HepG2 (cell line): ENCODE data around the gene KRTCAP2. TPM values are rescaled to one million over a fixed set of nuclear protein-coding genes. Genes with fewer than 3 reads are reported as not detected.

Source experiments
- DNMT3B ChIP-seq: conservative IDR thresholded peaks from 2 replicates; pipeline ENCODE4 v1.6.1; 2016; ENCODE audit warnings: missing biosample characterization, control low read depth
- MZF1 ChIP-seq: sonication (generic); formaldehyde crosslinking; IDR thresholded peaks from 2 replicates; pipeline ENCODE4 v1.8.1; 2023; ENCODE audit warnings: mild to moderate bottlenecking, missing genetic modification reagents, borderline replicate concordance
- NR2F2 ChIP-seq: IDR thresholded peaks from 2 replicates; pipeline ENCODE4 v1.6.1; 2012; ENCODE audit warnings: low read depth, inconsistent platforms, borderline replicate concordance
- RBAK ChIP-seq: sonication (generic); formaldehyde crosslinking; IDR thresholded peaks from 2 replicates; pipeline ENCODE4 v1.5.1; 2020; ENCODE audit warnings: mild to moderate bottlenecking, missing genetic modification reagents
- RFX1 ChIP-seq: fragments of 450-650 bp; IDR thresholded peaks from 2 replicates; pipeline ENCODE4 v1.6.1; 2017
- RFXAP ChIP-seq: sonication (generic); formaldehyde crosslinking; IDR thresholded peaks from 2 replicates; pipeline ENCODE4 v1.4.0; 2020; ENCODE audit warnings: missing genetic modification reagents, borderline replicate concordance
- SRF ChIP-seq: IDR thresholded peaks from 2 replicates; pipeline ENCODE4 v1.6.1; 2011; ENCODE audit warnings: mild to moderate bottlenecking, low read depth, low read length, moderate library complexity
- YY1 ChIP-seq: IDR thresholded peaks from 2 replicates; pipeline ENCODE4 v1.6.1; 2011; ENCODE audit warnings: low read length, low read depth, moderate library complexity, mild to moderate bottlenecking; ENCODE audit not compliant: insufficient read depth, insufficient replicate concordance
- ZNF605 ChIP-seq: sonication (generic); formaldehyde crosslinking; IDR thresholded peaks from 2 replicates; pipeline ENCODE4 v1.8.0; 2022; ENCODE audit warnings: mild to moderate bottlenecking, missing genetic modification reagents
- ZSCAN22 ChIP-seq: sonication (generic); formaldehyde crosslinking; IDR thresholded peaks from 2 replicates; pipeline ENCODE4 v1.4.0; 2020; ENCODE audit warnings: mild to moderate bottlenecking, missing genetic modification reagents
- polyA plus RNA-seq, 8 experiments: library from polyadenylated mRNA; depleted of rRNA in 3 of 8; stranded (reverse) in 7 of 8; unstranded in 1 of 8; fragments of >200 nt; fragmentation: Illumina TruSeq in 4 of 8; extraction: Trizol in 4 of 8; gene quantifications; 2 replicates each; pipeline versions ENCODE4 v1.2.1 to v1.2.3, GENCODE V29; 2011 to 2016; ENCODE audit warnings: low read depth in 4 of 8, missing spikeins in 1 of 8, mixed read lengths in 1 of 8; ENCODE audit not compliant: insufficient read depth in 1 of 8
- total RNA-seq, 5 experiments: library from RNA; depleted of rRNA; stranded (reverse); fragments of >200 nt; fragmentation: Illumina TruSeq; extraction: Trizol; gene quantifications; 2 replicates each; pipeline ENCODE4 v1.2.3, GENCODE V29; 2016; ENCODE audit warnings: low read depth in 1 of 5
- TF ChIP-seq, protein P1 (sequence below): sonication (generic); formaldehyde crosslinking; IDR thresholded peaks from 2 replicates; pipeline ENCODE4 v1.8.0; 2022; ENCODE audit warnings: missing genetic modification reagents, mild to moderate bottlenecking, moderate library complexity, borderline replicate concordance
- TF ChIP-seq, protein P2 (sequence below): sonication (generic); formaldehyde crosslinking; IDR thresholded peaks from 2 replicates; pipeline ENCODE4 v1.4.0; 2020; ENCODE audit warnings: low read depth, mild to moderate bottlenecking, missing genetic modification reagents
- TF ChIP-seq, protein P3 (sequence below): sonication (generic); formaldehyde crosslinking; IDR thresholded peaks from 2 replicates; pipeline ENCODE4 v1.4.0; 2020; ENCODE audit warnings: missing genetic modification reagents
- TF ChIP-seq, protein P4 (sequence below): sonication (generic); formaldehyde crosslinking; IDR thresholded peaks from 2 replicates; pipeline ENCODE4 v1.5.0; 2020; ENCODE audit warnings: missing genetic modification reagents
- TF ChIP-seq, protein P5 (sequence below): sonication (generic); formaldehyde crosslinking; IDR thresholded peaks from 2 replicates; pipeline ENCODE4 v1.8.0; 2022; ENCODE audit warnings: mild to moderate bottlenecking, missing genetic modification reagents, borderline replicate concordance
- TF ChIP-seq, protein P6 (sequence below): IDR thresholded peaks from 2 replicates; pipeline ENCODE4 v1.6.1; 2016; ENCODE audit warnings: missing compliant biosample characterization, missing genetic modification reagents, borderline replicate concordance
- TF ChIP-seq, protein P7 (sequence below): sonication (generic); formaldehyde crosslinking; IDR thresholded peaks from 2 replicates; pipeline ENCODE4 v1.9.0; 2022; ENCODE audit warnings: missing genetic modification reagents, mild to moderate bottlenecking, borderline replicate concordance

The KRTCAP2 gene
- total and polyA plus RNA-seq, 2 of the 13 experiments (the other 11 are each of a cell fraction or from before 2014, with no cell fraction given) = 77.3 to 79.4 TPM

DNA sequence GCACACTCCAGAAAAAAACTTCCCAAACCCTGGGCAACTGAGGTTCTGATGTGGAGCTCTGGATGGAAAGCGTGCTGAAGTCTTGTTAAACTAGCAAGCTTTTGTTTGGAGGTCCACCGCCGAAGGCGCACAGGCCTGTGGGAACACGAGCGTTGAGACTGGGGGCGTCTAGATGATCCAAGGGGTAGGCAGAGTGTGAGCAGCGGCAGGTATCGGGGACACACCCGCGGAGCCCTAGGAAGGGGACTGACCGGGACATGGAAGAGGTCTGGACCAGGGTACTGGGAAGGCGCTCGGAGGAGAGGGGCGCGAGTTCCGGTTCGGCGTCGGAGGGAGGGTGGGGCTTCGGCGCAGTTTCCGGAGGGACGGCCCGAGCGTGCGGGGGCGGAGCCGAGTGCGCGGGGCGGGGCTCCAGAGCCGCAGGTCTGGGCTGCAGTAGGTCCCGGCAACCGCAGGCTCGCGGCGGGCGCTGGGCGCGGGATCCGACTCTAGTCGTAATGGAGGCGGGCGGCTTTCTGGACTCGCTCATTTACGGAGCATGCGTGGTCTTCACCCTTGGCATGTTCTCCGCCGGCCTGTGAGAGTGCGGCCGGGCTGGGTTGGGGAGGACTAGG lies 37.6 kb downstream of the KRTCAP2 start, which contains the start of gene SLC50A1 (continued):
- TF ChIP-seq, protein P1, sequence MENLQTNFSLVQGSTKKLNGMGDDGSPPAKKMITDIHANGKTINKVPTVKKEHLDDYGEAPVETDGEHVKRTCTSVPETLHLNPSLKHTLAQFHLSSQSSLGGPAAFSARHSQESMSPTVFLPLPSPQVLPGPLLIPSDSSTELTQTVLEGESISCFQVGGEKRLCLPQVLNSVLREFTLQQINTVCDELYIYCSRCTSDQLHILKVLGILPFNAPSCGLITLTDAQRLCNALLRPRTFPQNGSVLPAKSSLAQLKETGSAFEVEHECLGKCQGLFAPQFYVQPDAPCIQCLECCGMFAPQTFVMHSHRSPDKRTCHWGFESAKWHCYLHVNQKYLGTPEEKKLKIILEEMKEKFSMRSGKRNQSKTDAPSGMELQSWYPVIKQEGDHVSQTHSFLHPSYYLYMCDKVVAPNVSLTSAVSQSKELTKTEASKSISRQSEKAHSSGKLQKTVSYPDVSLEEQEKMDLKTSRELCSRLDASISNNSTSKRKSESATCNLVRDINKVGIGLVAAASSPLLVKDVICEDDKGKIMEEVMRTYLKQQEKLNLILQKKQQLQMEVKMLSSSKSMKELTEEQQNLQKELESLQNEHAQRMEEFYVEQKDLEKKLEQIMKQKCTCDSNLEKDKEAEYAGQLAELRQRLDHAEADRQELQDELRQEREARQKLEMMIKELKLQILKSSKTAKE = peak; percentile 11; the same call in 1 of the 2 replicates
- TF ChIP-seq, protein P2, sequence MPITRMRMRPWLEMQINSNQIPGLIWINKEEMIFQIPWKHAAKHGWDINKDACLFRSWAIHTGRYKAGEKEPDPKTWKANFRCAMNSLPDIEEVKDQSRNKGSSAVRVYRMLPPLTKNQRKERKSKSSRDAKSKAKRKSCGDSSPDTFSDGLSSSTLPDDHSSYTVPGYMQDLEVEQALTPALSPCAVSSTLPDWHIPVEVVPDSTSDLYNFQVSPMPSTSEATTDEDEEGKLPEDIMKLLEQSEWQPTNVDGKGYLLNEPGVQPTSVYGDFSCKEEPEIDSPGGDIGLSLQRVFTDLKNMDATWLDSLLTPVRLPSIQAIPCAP (CRISPR knock-in tag) = no peak
- TF ChIP-seq RBAK = no peak
- TF ChIP-seq ZNF605 = peak; percentile 96
- TF ChIP-seq, protein P3, sequence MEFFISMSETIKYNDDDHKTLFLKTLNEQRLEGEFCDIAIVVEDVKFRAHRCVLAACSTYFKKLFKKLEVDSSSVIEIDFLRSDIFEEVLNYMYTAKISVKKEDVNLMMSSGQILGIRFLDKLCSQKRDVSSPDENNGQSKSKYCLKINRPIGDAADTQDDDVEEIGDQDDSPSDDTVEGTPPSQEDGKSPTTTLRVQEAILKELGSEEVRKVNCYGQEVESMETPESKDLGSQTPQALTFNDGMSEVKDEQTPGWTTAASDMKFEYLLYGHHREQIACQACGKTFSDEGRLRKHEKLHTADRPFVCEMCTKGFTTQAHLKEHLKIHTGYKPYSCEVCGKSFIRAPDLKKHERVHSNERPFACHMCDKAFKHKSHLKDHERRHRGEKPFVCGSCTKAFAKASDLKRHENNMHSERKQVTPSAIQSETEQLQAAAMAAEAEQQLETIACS = no peak
- TF ChIP-seq, protein P4, sequence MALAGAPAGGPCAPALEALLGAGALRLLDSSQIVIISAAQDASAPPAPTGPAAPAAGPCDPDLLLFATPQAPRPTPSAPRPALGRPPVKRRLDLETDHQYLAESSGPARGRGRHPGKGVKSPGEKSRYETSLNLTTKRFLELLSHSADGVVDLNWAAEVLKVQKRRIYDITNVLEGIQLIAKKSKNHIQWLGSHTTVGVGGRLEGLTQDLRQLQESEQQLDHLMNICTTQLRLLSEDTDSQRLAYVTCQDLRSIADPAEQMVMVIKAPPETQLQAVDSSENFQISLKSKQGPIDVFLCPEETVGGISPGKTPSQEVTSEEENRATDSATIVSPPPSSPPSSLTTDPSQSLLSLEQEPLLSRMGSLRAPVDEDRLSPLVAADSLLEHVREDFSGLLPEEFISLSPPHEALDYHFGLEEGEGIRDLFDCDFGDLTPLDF = peak; percentile 38; the same call in 1 of the 2 replicates
- TF ChIP-seq RFXAP (CRISPR knock-in tag) = no peak; the same call in 1 of the 2 replicates
- TF ChIP-seq SRF = no peak
- TF ChIP-seq RFX1 = no peak
- TF ChIP-seq ZSCAN22 (CRISPR knock-in tag) = 0 out of 2 replicates have a peak, but pooled peaks have one; percentile 69
- TF ChIP-seq, protein P5, sequence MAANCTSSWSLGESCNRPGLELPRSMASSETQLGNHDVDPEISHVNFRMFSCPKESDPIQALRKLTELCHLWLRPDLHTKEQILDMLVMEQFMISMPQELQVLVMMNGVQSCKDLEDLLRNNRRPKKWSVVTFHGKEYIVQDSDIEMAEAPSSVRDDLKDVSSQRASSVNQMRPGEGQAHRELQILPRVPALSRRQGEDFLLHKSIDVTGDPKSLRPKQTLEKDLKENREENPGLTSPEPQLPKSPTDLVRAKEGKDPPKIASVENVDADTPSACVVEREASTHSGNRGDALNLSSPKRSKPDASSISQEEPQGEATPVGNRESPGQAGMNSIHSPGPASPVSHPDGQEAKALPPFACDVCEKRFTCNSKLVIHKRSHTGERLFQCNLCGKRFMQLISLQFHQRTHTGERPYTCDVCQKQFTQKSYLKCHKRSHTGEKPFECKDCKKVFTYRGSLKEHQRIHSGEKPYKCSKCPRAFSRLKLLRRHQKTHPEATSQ (CRISPR knock-in tag) = 0 out of 2 replicates have a peak, but pooled peaks have one; percentile 7
- TF ChIP-seq, protein P6, sequence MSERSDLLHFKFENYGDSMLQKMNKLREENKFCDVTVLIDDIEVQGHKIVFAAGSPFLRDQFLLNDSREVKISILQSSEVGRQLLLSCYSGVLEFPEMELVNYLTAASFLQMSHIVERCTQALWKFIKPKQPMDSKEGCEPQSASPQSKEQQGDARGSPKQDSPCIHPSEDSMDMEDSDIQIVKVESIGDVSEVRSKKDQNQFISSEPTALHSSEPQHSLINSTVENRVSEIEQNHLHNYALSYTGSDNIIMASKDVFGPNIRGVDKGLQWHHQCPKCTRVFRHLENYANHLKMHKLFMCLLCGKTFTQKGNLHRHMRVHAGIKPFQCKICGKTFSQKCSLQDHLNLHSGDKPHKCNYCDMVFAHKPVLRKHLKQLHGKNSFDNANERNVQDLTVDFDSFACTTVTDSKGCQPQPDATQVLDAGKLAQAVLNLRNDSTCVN = no peak; the same call in 1 of the 2 replicates
- TF ChIP-seq, protein P7, sequence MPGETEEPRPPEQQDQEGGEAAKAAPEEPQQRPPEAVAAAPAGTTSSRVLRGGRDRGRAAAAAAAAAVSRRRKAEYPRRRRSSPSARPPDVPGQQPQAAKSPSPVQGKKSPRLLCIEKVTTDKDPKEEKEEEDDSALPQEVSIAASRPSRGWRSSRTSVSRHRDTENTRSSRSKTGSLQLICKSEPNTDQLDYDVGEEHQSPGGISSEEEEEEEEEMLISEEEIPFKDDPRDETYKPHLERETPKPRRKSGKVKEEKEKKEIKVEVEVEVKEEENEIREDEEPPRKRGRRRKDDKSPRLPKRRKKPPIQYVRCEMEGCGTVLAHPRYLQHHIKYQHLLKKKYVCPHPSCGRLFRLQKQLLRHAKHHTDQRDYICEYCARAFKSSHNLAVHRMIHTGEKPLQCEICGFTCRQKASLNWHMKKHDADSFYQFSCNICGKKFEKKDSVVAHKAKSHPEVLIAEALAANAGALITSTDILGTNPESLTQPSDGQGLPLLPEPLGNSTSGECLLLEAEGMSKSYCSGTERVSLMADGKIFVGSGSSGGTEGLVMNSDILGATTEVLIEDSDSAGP = peak; percentile 76
- no peak for TF ChIP-seq MZF1
- no peak for TF ChIP-seq NR2F2
- TF ChIP-seq YY1 = peak; percentile 83
- peak; percentile 73; the same call in 1 of the 2 replicates for TF ChIP-seq DNMT3B (CRISPR knock-in tag)
